A673 (cell line): ENCODE data around the gene KPNA6. TPM values are rescaled to one million over a fixed set of nuclear protein-coding genes. Genes with fewer than 3 reads are reported as not detected.

ENCODE experiments used
- BruUV-seq: library from RNA; stranded (reverse); fragments of 400-500 nt; replicated peaks from 2 replicates; lab custom pipeline; 2021; lab: Mats Ljungman, UMichigan
- CTCF ChIA-PET: fragments of 300-600 bp; sonication (Branson Sonifier 250); formaldehyde crosslinking; loops from one replicate; lab custom pipeline; 2022; ENCODE audit warnings: antibody characterized with exemption; lab: Charles Lee
- POLR2A ChIA-PET: fragments of 300-600 bp; sonication (Branson Sonifier 250); formaldehyde crosslinking; loops from one replicate; lab custom pipeline; 2022; ENCODE audit warnings: antibody characterized with exemption; ENCODE audit not compliant: low non-redundant PET; lab: Charles Lee
- DNase-seq: peaks from one replicate; pipeline ENCODE4 v3.0.0-alpha.2; 2015; ENCODE audit warnings: low spot score
- H3K27ac ChIP-seq: fragments of 200-600 bp; sonication (generic); 2 replicates; pipeline ENCODE4 v1.5.1; 2016; ENCODE audit warnings: mixed run types, low read depth, mild to moderate bottlenecking, mixed read lengths, antibody characterized with exemption, low read length; ENCODE audit not compliant: poor library complexity, severe bottlenecking
- H3K27me3 ChIP-seq: fragments of 200-600 bp; sonication (generic); replicated peaks from 2 replicates; pipeline ENCODE4 v1.6.1; 2017; ENCODE audit warnings: mixed run types, low read depth, mild to moderate bottlenecking, mixed read lengths, antibody characterized with exemption, low read length; ENCODE audit not compliant: insufficient read depth, poor library complexity
- H3K36me3 ChIP-seq: fragments of 200-600 bp; sonication (generic); 2 replicates; pipeline ENCODE4 v1.6.1; 2016; ENCODE audit warnings: mixed run types, mild to moderate bottlenecking, mixed read lengths, antibody characterized with exemption, low read length; ENCODE audit not compliant: insufficient read depth, poor library complexity, severe bottlenecking
- H3K4me1 ChIP-seq: fragments of 200-600 bp; sonication (generic); 2 replicates; pipeline ENCODE4 v1.6.1; 2017; ENCODE audit warnings: mixed run types, mild to moderate bottlenecking, mixed read lengths, antibody characterized with exemption, low read length; ENCODE audit not compliant: insufficient read depth, poor library complexity, severe bottlenecking
- H3K4me3 ChIP-seq: fragments of 200-600 bp; sonication (generic); 2 replicates; pipeline ENCODE4 v1.5.1; 2016; ENCODE audit warnings: low read depth, mixed run types, mild to moderate bottlenecking, mixed read lengths, low read length; ENCODE audit not compliant: poor library complexity, severe bottlenecking
- H3K9me3 ChIP-seq: fragments of 200-600 bp; sonication (generic); 2 replicates; pipeline ENCODE4 v1.6.1; 2016; ENCODE audit warnings: mixed run types, low read depth, mild to moderate bottlenecking, mixed read lengths, antibody characterized with exemption, low read length; ENCODE audit not compliant: poor library complexity, severe bottlenecking
- CTCF ChIP-seq: fragments of 300-800, 200-600 bp; sonication (generic); conservative IDR thresholded peaks from 2 replicates; pipeline ENCODE4 v1.5.1; 2017; ENCODE audit warnings: low read depth, mild to moderate bottlenecking, antibody characterized with exemption, low read length, moderate library complexity, mixed read lengths
- EZH2 ChIP-seq: fragments of 200-600 bp; sonication (generic); IDR thresholded peaks from 2 replicates; pipeline ENCODE4 v1.6.1; 2017; ENCODE audit warnings: borderline replicate concordance, low read depth, mild to moderate bottlenecking, mixed read lengths, antibody characterized with exemption, low read length; ENCODE audit not compliant: poor library complexity, severe bottlenecking
- intact Hi-C: fragments of 100-400 bp; cut with micrococcal nuclease; formaldehyde crosslinking; loops from one replicate; pipeline ENCODE4 v1.10.0; 2022; ENCODE audit not compliant: unreplicated experiment
- total RNA-seq: library from RNA; stranded (reverse); gene quantifications from 2 replicates; pipeline ENCODE4 v1.2.3, GENCODE V29; 2021

KPNA6 gene
- total RNA-seq, 1 experiment from 2014 or later, result 96.8 TPM

GRCh38 chr1:32106663-32107275 is 1.1 kb upstream of the KPNA6 start:
- H3K4me1 ChIP-seq, result peaks cover 3% of the 10 kb centered on the region
- ChIA-PET POLR2A (no interaction called here), CTCF (no interaction called here)
- intact Hi-C loops, result loop anchor here (2.0 kb wide), 1 partner anchor 34 kb away; the partner anchor contains the start of gene TMEM39B
- TF ChIP-seq EZH2 (no peak), CTCF (no peak)
- H3K4me3 ChIP-seq, result no peak overlapping the region
- BruUV-seq, result no TSS peak
- H3K27ac ChIP-seq, result no peak overlapping the region
- DNase-seq, result no peak
- no peaks in the 10 kb centered on the region for H3K9me3 ChIP-seq
- H3K36me3 ChIP-seq, result peaks cover 10% of the 10 kb centered on the region
- H3K27me3 ChIP-seq, result no peaks in the 10 kb centered on the region

DNA sequence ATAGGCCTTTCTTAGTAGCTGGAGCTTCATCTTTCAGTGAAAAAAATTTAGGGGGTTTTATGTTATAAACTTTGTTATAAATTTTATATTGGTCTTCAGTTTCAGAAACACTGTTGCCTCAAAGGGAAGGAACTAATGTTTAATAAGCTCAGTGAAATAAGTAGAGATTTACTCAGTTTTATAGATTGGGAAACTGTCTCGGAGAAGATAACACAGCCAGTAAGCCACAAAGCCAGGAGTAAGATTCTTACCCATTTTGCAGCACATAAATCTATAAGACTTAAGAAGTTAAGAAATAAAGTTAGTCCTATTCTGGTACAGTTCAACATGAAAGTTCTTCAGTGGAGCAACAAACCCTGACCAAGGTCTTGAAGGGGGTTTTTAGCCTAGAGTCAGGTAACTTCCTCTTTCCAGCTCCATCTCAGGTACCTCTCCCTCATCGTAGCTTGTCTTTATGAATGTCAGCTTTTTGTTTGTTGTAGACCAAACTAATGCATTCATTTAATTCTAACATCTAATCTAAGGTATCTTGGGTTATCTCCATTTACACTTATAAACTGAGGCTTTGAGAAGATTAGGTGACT is 3.3 kb downstream of the KPNA6 start:
- TF ChIP-seq CTCF (no peak), EZH2 (no peak)
- intact Hi-C loops, result no loop called here
- no TSS peak for BruUV-seq
- DNase-seq, result no peak
- H3K9me3 ChIP-seq, result no peaks in the 10 kb centered on the region
- ChIA-PET CTCF (interaction anchor here (0.6 kb wide), 1 partner anchor 10 kb away, joined by 3 read pairs; no protein-coding TSS in a partner anchor), POLR2A (interaction anchor here (0.5 kb wide), 1 partner anchor 45 kb away, joined by 4 read pairs; no protein-coding TSS in a partner anchor)
- H3K4me1 ChIP-seq, result peaks cover 8% of the 10 kb centered on the region
- no peaks in the 10 kb centered on the region for H3K27me3 ChIP-seq
- H3K36me3 ChIP-seq, result no peaks in the 10 kb centered on the region
- no peak overlapping the region for H3K27ac ChIP-seq
- H3K4me3 ChIP-seq, result no peak overlapping the region

GRCh38 chr1:32111789-32112188 is 3.9 kb downstream of the KPNA6 start:
- H3K9me3 ChIP-seq, result no peaks in the 10 kb centered on the region
- BruUV-seq, result no TSS peak
- no peak overlapping the region for H3K4me3 ChIP-seq
- no peaks in the 10 kb centered on the region for H3K36me3 ChIP-seq
- no peaks in the 10 kb centered on the region for H3K27me3 ChIP-seq
- peak; percentile 33 for DNase-seq
- TF ChIP-seq EZH2, result no peak
- TF ChIP-seq CTCF, result no peak
- ChIA-PET CTCF (no interaction called here), POLR2A (interaction anchor here (0.5 kb wide), 1 partner anchor 46 kb away, joined by 4 read pairs; no protein-coding TSS in a partner anchor)
- intact Hi-C loops, result no loop called here
- H3K4me1 ChIP-seq, result peaks cover 8% of the 10 kb centered on the region
- no peak overlapping the region for H3K27ac ChIP-seq
